VCaP (cell line): ENCODE data around the gene GGA1.

ENCODE experiments used
- H3K27ac ChIP-seq: fragments of 450-650 bp; 2 replicates; pipeline ENCODE4 v1.5.1; 2017
- TF ChIP-seq, protein P1 (sequence below): fragments of 450-650 bp; conservative IDR thresholded peaks from 2 replicates; pipeline ENCODE4 v1.5.1; 2017; ENCODE audit warnings: mild to moderate bottlenecking, moderate library complexity

Gene GGA1

DNA sequence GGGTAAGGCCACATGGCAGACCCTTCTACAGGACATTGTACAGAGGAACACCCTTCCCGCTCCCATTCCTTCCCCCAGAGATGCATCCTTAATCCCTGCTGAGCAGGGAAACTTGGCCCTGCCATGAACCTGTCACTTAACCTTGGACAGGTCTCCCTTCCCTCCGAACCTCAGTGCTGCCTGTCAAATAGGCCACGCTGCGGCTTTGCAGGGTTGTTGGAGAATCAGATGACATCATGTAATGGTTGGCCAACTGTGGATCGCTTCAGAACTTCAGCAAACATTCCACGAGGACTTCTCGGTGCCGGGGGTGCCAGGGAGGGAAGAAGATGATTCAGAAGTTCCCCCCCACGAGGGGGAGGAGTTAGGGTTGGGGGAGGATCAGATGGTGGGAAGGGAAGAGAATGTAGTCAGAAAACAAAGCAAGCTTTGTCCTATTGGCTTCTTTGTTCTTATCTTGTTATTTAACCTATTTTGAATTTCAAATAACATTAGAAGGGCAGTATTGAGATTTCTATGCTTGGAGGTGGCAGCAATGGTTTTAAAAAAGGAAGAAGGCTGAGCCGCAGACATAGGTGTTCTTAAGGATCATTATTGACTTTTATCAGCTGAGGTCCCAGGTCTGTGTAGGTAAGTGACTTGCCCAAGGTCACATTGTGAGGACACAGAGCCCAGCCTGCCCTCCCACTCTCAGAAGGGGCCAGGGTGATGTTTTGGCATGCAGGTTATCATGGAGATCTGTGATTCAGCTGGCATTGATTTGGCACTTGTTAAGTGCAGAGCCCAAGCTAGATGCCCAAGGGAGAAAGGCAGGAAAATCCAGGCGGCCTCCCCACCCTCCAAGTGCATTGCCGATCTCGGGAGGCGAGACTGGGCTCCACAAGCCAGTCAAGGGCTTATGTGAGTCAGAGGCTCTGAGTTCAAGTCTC is 45.2 kb upstream of the GGA1 start:
- 0 out of 2 replicates have a peak overlapping the region, but pooled peaks have one; percentile 7 for H3K27ac ChIP-seq

DNA sequence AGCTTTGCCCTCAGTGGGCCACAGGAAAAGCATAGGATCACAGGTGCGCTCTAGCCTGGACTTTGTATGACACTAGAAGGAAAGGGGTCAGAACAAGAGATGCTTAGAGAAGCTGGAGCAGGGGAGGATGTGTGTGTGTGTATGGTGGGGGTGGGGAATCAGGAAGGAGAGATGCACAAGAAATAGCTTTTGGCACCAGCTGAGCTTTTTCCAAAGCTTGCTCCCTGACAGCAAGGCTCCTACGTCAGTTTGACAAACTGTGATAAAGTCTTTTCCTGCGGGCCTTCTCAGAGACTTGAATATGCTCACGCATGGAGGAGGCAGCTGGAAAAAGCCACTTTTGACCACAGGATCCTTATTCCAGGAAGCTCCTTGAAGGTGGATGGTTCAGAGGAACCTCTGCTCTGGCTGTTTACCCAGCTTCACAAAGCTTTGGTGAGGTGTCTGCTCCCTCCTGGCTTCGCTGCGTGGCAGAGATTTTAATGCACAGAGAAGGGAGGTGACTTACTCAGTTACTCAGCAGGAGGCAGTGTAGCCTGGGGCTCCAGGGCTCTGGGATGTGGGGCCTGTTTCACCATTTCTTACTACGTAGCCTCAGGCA is 44.4 kb upstream of the GGA1 start:
- TF ChIP-seq, protein P1, sequence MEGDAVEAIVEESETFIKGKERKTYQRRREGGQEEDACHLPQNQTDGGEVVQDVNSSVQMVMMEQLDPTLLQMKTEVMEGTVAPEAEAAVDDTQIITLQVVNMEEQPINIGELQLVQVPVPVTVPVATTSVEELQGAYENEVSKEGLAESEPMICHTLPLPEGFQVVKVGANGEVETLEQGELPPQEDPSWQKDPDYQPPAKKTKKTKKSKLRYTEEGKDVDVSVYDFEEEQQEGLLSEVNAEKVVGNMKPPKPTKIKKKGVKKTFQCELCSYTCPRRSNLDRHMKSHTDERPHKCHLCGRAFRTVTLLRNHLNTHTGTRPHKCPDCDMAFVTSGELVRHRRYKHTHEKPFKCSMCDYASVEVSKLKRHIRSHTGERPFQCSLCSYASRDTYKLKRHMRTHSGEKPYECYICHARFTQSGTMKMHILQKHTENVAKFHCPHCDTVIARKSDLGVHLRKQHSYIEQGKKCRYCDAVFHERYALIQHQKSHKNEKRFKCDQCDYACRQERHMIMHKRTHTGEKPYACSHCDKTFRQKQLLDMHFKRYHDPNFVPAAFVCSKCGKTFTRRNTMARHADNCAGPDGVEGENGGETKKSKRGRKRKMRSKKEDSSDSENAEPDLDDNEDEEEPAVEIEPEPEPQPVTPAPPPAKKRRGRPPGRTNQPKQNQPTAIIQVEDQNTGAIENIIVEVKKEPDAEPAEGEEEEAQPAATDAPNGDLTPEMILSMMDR = no peak
- no peak overlapping the region for H3K27ac ChIP-seq

More for the DNA sequence above, 45.2 kb upstream of the GGA1 start:
- TF ChIP-seq, protein P1 = no peak

DNA sequence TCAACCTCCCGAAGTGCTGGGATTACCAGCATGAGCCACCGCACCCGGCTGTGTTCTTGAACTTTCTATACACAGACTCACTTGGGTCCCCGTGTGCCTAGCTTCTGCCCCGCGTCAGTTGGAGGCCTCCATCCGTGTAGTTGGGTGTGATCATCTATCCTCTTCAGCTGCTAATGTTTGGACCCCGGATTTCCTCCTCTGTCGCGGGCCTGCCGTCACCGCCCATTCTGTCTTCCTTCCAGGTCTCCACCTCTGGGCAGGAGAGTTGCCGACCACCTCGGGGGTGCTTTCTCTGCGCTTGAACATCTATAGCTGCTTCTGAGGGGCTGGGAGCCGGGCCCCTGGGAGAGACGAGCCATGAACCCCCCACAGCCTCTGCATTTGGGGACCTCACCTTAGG is 42.8 kb upstream of the GGA1 start:
- TF ChIP-seq, protein P1 = no peak
- H3K27ac ChIP-seq = no peak overlapping the region

GRCh38 chr22:37566329-37566837 is 42.3 kb upstream of the GGA1 start:
- H3K27ac ChIP-seq = no peak overlapping the region
- TF ChIP-seq, protein P1 = no peak

DNA sequence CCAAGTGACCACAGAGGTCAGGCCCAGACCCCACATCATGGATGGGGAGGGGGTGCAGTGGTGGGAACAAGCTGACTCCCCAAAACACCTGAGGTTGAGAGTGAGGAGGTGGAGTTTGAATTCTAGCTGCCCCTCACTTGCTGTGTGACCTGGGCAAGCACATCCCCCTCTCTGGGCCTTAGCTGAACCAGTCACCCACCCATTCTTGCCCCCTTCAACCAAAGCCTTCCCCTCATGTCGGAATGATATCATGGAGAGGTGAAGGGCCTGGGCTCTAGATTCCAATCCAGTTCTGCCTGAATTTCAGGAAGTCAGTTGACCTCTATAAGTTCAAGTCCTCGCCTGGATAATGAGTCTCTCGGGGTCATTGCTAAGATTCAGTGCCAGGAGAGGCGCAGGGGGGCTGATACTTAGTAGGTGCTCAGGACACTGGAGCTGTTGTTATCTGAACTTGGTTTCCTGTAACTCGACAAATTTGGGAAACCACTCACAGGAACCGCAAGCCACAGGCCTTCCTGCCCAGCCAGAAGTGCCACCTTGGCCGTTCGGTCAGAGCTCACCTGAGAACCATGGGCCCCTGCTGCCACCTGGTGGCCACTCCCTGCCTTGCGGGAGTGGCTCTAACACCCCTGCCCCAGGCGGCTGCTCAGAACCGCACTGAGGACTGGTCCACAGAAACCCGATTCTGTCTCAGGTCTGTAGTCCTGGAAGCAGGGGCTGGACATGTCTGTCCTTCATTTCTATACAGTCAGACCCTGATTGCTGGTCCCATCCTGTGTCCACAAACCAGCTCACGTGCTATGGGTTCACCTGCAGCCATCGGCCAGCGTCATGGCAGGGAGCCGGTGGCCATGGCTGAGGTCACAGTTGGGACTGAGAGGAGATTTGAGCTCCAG is 41.5 kb upstream of the GGA1 start:
- TF ChIP-seq, protein P1 = peak; percentile 94
- H3K27ac ChIP-seq = no peak overlapping the region

DNA sequence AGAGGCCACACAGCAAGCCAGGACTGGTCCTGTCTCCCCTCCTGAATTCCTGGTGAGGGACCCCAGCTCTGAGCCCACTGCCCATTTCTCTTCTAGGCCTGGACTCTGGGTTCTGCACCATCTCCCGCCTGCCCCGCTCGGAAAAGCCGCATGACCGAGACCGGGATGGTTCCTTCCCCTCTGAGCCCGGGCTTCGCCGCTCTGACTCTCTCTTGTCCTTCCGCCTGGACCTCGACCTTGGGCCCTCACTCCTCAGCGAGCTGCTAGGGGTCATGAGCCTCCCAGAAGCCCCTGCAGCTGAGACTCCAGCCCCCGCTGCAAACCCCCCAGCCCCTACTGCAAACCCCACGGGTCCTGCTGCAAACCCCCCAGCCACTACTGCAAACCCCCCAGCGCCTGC is 40.6 kb upstream of the GGA1 start:
- no peak overlapping the region for H3K27ac ChIP-seq
- TF ChIP-seq, protein P1 = no peak
